Large intestine (tissue), 12 donors: ENCODE results near the gene BATF. TPM values are rescaled to one million over a fixed set of nuclear protein-coding genes. Genes with fewer than 3 reads are reported as not detected.
"Not testable (repeated sequence)": the region's sequence is repeated elsewhere in the genome, so short reads cannot be mapped to it uniquely, and the experiment has no call there.

Experiments used
- DNase-seq, 2 donors: peaks; one replicate each; pipeline versions ENCODE4 v3.0.0 to v3.0.0-alpha.2; 2013
- H3K27ac ChIP-seq: one replicate; pipeline ENCODE4 v1.5.1; 2013; ENCODE audit warnings: low read length
- H3K27me3 ChIP-seq: 2 replicates; pipeline ENCODE4 v1.6.1; 2013; ENCODE audit warnings: low read length; ENCODE audit not compliant: control insufficient read depth, insufficient read depth
- H3K36me3 ChIP-seq: 2 replicates; pipeline ENCODE4 v1.6.1; 2013; ENCODE audit warnings: low read length; ENCODE audit not compliant: control insufficient read depth, insufficient read depth
- H3K4me1 ChIP-seq: one replicate; pipeline ENCODE4 v1.6.1; 2013; ENCODE audit warnings: low read length; ENCODE audit not compliant: control insufficient read depth, insufficient read depth
- H3K4me3 ChIP-seq: one replicate; pipeline ENCODE4 v1.5.1; 2013; ENCODE audit warnings: low read length
- H3K9me3 ChIP-seq: one replicate; pipeline ENCODE4 v1.6.1; 2013; ENCODE audit warnings: mild to moderate bottlenecking, low read depth, low read length, moderate library complexity; ENCODE audit not compliant: control insufficient read depth
- WGBS: methylation state at CpG from one replicate; pipeline ENCODE4 v1.1.5; 2013; ENCODE audit warnings: low lambda C conversion rate; ENCODE audit not compliant: insufficient coverage; 5-methylcytosine and 5-hydroxymethylcytosine counted together
- long read RNA-seq, 11 donors: transcript quantifications; one replicate each; lab custom pipeline, GENCODE V29; 2026
- polyA plus RNA-seq: library from polyadenylated mRNA; unstranded; fragments of 120-200 nt; gene quantifications from one replicate; pipeline ENCODE4 v1.2.1, GENCODE V29; 2013

Gene BATF
- 0.67 TPM for polyA plus RNA-seq
- long read RNA-seq, donor 1, partial matches to known transcripts: 0 of 1 reads
- long read RNA-seq, donor 1, other reads (novel, unspliced or antisense): 0 of 1 reads
- long read RNA-seq, donor 2, partial matches to known transcripts: 0 of 1 reads
- long read RNA-seq, donor 2, other reads (novel, unspliced or antisense): 0 of 1 reads
- long read RNA-seq, donor 3: 0 reads
- long read RNA-seq, donor 4: 0 reads
- long read RNA-seq, donor 5: 0 reads
- long read RNA-seq, donor 6: 0 reads
- long read RNA-seq, donor 7: 0 reads
- long read RNA-seq, donor 8: 0 reads
- long read RNA-seq, donor 9: 0 reads
- long read RNA-seq, donor 10: 0 reads
- long read RNA-seq, donor 11: 0 reads

GRCh38 chr14:75522224-75522982, at the start of gene BATF:
Gene BATF, plus strand, starts transcription at chr14:75522469. Its CDS starts 214 bp downstream, at chr14:75522683.
- Histone ChIP-seq H3K4me1 (peaks cover 11% of the 10 kb centered on the region), H3K27me3 (no peaks in the 10 kb centered on the region), H3K4me3 (peak within 1 kb of the TSS; percentile 14), H3K27ac (no peak within 1 kb of the TSS), H3K9me3 (no peaks in the 10 kb centered on the region), H3K36me3 (no peaks in the 10 kb centered on the region)
- DNase-seq: no peak
- no CpG with 5 or more reads among the region's 13 CpGs for WGBS

- H3K27me3 ChIP-seq, H3K9me3 ChIP-seq, H3K4me3 ChIP-seq: not testable (repeated sequence)
- Histone ChIP-seq H3K27ac (peak overlapping the region; percentile 47), H3K4me1 (peaks cover 24% of the 10 kb centered on the region), H3K36me3 (peaks cover 34% of the 10 kb centered on the region)
- peak; percentile 88 to 93 for DNase-seq
- WGBS: 60% methylated on average over 1 of the region's 6 CpGs
Observed at GRCh38 chr14:75474127-75474526, 48.1 kb upstream of the BATF start.

DNA sequence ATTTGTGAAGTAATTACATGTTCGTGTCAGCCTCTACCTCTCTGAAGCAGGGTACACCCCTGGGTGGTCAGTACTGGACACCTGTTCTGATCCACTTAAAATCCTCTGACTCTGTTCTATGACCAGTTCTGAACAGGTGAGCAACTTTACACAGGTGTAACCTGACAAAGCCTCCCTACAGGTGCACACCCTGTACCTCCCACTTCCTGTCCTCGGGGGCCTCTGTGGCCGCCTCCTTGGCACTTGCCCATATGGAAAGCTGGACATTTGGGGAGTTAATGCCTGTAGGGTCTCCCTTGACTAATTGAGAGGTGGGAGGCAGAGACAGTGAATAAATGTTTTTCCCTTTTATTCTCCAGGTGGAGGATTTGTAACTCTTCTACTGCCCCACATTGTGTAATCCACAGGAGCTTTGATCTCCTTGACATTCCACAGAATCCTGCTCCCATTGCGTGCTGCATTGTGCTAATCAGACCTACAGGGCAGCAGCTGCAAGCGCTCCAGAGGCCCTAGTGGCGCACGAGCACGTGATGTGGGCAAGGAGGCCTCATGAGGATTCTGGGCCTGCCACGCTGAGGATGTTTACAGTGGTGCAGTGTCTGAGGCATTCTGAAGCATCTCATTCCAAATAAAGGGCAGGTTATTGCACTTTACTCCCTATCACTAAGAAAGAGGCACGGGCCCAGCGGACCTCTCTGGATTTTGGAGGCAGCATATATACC, 45.8 kb upstream of the BATF start:
- no CpG with 5 or more reads among the region's 11 CpGs for WGBS
- Histone ChIP-seq H3K27ac (peak overlapping the region; percentile 75), H3K4me1 (peaks cover 30% of the 10 kb centered on the region), H3K9me3 (no peaks in the 10 kb centered on the region), H3K4me3 (no peak overlapping the region), H3K27me3 (no peaks in the 10 kb centered on the region), H3K36me3 (peaks cover 15% of the 10 kb centered on the region)
- peak; percentile 84 to 88 for DNase-seq

- H3K4me3 ChIP-seq: no peak overlapping the region
- no peaks in the 10 kb centered on the region for H3K9me3 ChIP-seq
- H3K4me1 ChIP-seq: peaks cover 30% of the 10 kb centered on the region
- no peaks in the 10 kb centered on the region for H3K27me3 ChIP-seq
- no peak for DNase-seq
- H3K36me3 ChIP-seq: peaks cover 3% of the 10 kb centered on the region
- no CpG with 5 or more reads among the region's 5 CpGs for WGBS
- H3K27ac ChIP-seq: no peak overlapping the region
Observed at GRCh38 chr14:75477881-75478280, 44.4 kb upstream of the BATF start.

DNA sequence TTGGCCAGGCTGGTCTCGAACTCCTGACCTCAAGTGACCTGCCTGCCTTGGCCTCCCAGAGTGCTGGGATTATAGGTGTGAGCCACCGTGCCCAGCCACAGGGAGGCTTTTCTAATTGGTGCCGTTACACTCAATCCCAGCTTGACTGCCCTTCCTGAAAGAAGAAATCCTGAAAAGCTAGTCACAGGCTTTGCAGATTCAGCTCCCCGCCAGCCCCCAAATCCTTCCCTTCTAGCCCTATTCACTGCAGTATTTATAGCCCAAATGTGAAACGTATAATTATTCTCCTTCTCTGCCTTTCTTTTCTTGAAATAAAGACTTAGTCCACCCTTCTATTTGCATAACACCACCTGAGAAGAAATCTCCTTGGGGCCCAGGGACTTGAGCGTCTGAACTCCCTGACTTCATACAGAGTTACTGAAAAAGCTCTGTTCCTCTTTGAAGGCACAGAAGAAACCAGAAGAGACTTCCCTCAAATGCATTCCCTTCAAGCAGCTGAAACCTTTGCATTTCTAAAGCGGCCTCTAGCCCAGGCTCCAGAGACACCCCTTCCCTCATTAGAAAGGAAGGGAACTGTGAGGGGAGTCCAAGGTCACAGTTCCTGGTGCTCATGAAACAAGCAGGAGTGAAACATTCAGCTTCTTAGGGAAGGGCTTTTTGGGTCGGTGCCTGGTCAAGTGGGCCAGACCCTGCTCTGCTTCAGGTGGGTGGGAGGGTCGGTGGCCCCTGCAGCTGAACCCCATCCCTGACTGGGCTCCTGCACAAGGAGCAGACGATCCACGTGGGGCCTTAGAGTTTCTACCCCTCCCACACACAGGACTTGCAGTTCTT, 42.3 kb upstream of the BATF start:
- no peak overlapping the region for H3K27ac ChIP-seq
- peaks cover 2% of the 10 kb centered on the region for H3K36me3 ChIP-seq
- H3K4me3 ChIP-seq: no peak overlapping the region
- H3K27me3 ChIP-seq: no peaks in the 10 kb centered on the region
- no CpG with 5 or more reads among the region's 11 CpGs for WGBS
- H3K4me1 ChIP-seq: peaks cover 25% of the 10 kb centered on the region
- DNase-seq: peak in 1 of 2 donors; percentile 25
- no peaks in the 10 kb centered on the region for H3K9me3 ChIP-seq

GRCh38 chr14:75482366-75482765, 39.9 kb upstream of the BATF start:
- no peak overlapping the region for H3K27ac ChIP-seq
- no peaks in the 10 kb centered on the region for H3K36me3 ChIP-seq
- H3K4me1 ChIP-seq: peaks cover 6% of the 10 kb centered on the region
- no CpG with 5 or more reads among the region's 4 CpGs for WGBS
- no peak for DNase-seq
- H3K4me3 ChIP-seq: no peak overlapping the region
- no peaks in the 10 kb centered on the region for H3K9me3 ChIP-seq
- no peaks in the 10 kb centered on the region for H3K27me3 ChIP-seq

DNA sequence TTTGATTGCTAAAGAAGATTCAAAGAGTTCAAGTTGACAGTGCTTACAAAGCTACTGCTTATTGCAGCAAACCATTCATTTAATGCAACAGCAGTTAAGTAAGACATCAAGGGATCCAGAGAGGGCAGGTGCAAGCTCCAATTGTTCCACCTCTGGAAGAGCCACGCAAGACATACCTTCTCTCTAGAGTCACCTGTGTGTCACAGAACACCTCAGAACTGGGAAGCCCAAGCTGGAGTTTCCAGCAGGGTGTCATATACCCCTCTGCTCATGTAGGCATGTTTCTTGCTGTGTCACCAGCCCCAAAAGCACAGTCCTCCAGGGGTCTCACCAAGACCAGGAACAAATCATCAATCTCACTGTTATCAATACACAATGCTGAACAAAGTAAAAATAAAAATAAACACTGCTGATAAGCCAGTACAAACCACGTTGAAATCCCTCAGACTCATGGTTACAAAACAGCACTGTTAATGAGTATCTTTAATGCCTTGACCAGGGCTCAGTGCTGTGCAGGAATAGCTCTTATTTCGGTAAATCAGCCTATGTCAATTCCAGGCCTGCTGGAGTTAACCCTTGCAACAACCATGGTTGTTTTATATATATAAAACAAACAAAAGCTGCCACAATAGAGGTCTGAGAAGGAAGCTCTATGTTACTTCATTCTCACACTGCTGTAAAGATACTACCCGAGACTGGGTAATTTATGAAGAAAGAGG, 37.4 kb upstream of the BATF start:
- Histone ChIP-seq H3K36me3 (no peaks in the 10 kb centered on the region), H3K4me3 (no peak overlapping the region), H3K9me3 (no peaks in the 10 kb centered on the region), H3K27me3 (no peaks in the 10 kb centered on the region), H3K4me1 (peaks cover 6% of the 10 kb centered on the region), H3K27ac (peak overlapping the region; percentile 66)
- no CpG with 5 or more reads among the region's 4 CpGs for WGBS
- DNase-seq: peak in 1 of 2 donors; percentile 39

GRCh38 chr14:75486318-75486717, 36.0 kb upstream of the BATF start:
- H3K9me3 ChIP-seq: no peaks in the 10 kb centered on the region
- no peak overlapping the region for H3K4me3 ChIP-seq
- no peak overlapping the region for H3K27ac ChIP-seq
- no peaks in the 10 kb centered on the region for H3K27me3 ChIP-seq
- no peak for DNase-seq
- no CpG with 5 or more reads among the region's 1 CpG for WGBS
- no peaks in the 10 kb centered on the region for H3K4me1 ChIP-seq
- H3K36me3 ChIP-seq: no peaks in the 10 kb centered on the region

- Histone ChIP-seq H3K27me3 (no peaks in the 10 kb centered on the region), H3K4me3 (no peak overlapping the region), H3K4me1 (no peaks in the 10 kb centered on the region), H3K36me3 (no peaks in the 10 kb centered on the region), H3K9me3 (no peaks in the 10 kb centered on the region), H3K27ac (no peak overlapping the region)
- no CpG with 5 or more reads among the region's 7 CpGs for WGBS
- DNase-seq: no peak
Observed at GRCh38 chr14:75487155-75487671, 35.1 kb upstream of the BATF start.
